Esophagus squamous epithelium (tissue), 5 donors: ENCODE measurements around the gene CTNND2. TPM values are rescaled to one million over a fixed set of nuclear protein-coding genes. Genes with fewer than 3 reads are reported as not detected.
A peak's percentile ranks its signal among the peaks of the same experiment; 100 is the strongest.

Experiments
- DNase-seq: peaks from one replicate; lab custom pipeline; 2025; lab: John Stamatoyannopoulos, UW
- H3K27ac ChIP-seq, 4 donors: fragments of 200-600 bp; sonication (generic); one replicate each; pipeline ENCODE4 v1.5.1; 2016 to 2019; ENCODE audit warnings: mild to moderate bottlenecking in 1 of 4
- H3K27me3 ChIP-seq, 4 donors: fragments of 200-600 bp; sonication (generic); 1 replicate in 3 of 4; 2 replicates in 1 of 4; pipeline versions ENCODE4 v1.5.1 to v1.6.0; 2017 to 2021; ENCODE audit warnings: antibody characterized with exemption in 1 of 4
- H3K36me3 ChIP-seq, 3 donors: fragments of 200-600 bp; sonication (generic); one replicate each; pipeline ENCODE4 v1.5.1; 2016 to 2019
- H3K4me1 ChIP-seq, 3 donors: fragments of 200-600 bp; sonication (generic); one replicate each; pipeline ENCODE4 v1.5.1; 2017 to 2019
- H3K4me3 ChIP-seq, 4 donors: fragments of 200-600 bp; sonication (generic); 1 replicate in 3 of 4; 2 replicates in 1 of 4; pipeline ENCODE4 v1.5.1; 2016 to 2019; ENCODE audit warnings: mild to moderate bottlenecking in 2 of 4, moderate library complexity in 1 of 4
- H3K9me3 ChIP-seq, 3 donors: fragments of 200-600 bp; sonication (generic); one replicate each; pipeline ENCODE4 v1.5.1; 2016 to 2019
- POLR2A ChIP-seq, 4 donors: fragments of 450-650 bp; IDR thresholded peaks; one replicate each; pipeline ENCODE4 v1.6.1; 2017; ENCODE audit warnings: antibody characterized with exemption in 4 of 4, mild to moderate bottlenecking in 4 of 4, moderate library complexity in 3 of 4
- WGBS, 2 donors: methylation state at CpG; one replicate each; pipeline ENCODE4 v1.1.5; 2018; 5-methylcytosine and 5-hydroxymethylcytosine counted together
- intact Hi-C: fragments of 100-400 bp; cut with DNase I; formaldehyde crosslinking; loops from one replicate; pipeline ENCODE4 v1.15.0; 2022
- total RNA-seq, 4 donors: library from RNA; depleted of rRNA; stranded (reverse); fragments of >200 nt; gene quantifications; one replicate each; pipeline ENCODE4 v1.1.0, GENCODE V29; 2016
- TF ChIP-seq, protein P1 (sequence below), 6 experiments: fragments of 450-650 bp in 4 of 6; fragments of 200-600 bp in 2 of 6; sonication (generic) in 2 of 6; IDR thresholded peaks; one replicate each; pipeline ENCODE4 v1.5.1; 2016 to 2019; ENCODE audit warnings: antibody characterized with exemption in 6 of 6, mild to moderate bottlenecking in 4 of 6, moderate library complexity in 4 of 6
- donor health status: DM: yes; HTN: yes; CAD: no.

The CTNND2 gene
- total RNA-seq, 4 donors from 2014 or later, result 0.38 to 0.50 TPM; not detected in 2

DNA sequence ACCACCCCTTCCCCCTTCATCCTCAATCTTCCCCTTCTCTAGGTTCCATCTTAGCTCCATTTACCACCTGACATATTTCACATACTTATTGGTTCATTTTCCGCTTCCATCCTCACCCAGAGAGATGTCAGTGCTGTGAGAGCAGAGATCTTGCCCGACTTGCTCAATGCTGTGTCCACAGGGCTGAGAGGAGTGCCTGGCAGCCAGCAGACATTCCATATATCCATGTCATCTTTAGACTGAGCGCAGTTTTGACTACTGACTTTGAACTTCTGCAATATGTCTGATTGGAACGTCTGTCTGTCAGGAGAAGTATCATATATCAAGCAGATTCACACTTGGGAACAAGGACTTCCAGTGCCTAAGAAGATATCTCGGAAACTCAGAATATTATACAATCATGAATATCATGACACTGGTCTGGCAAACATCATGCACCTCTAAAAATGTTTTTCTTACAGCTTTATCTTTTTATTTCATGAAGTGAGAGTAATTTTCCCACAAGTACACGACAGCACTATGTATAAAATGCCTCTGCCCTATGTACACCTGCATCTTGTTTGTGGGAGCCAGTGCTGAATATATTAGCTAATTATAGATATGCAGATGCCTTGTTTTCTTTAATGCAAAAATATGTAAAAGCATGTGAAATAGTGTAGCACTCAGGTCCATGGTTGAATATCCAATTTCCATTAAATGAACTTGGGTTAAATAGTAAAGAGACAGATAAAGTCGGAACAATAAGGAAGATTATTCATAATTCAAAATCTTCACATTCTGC, 689.2 kb downstream of the CTNND2 start:
- H3K27ac ChIP-seq, result no peak overlapping the region
- WGBS, 2 donors, result 54 to 72% methylated on average over 6 to 7 of the region's 7 CpGs
- no peaks in the 10 kb centered on the region for H3K4me1 ChIP-seq
- H3K4me3 ChIP-seq, result no peak overlapping the region
- DNase-seq, result no peak
- no peaks in the 10 kb centered on the region for H3K9me3 ChIP-seq
- intact Hi-C loops, result no loop called here
- no peak for TF ChIP-seq POLR2A (IDR thresholded peaks at IDR 0.05)
- TF ChIP-seq, protein P1, sequence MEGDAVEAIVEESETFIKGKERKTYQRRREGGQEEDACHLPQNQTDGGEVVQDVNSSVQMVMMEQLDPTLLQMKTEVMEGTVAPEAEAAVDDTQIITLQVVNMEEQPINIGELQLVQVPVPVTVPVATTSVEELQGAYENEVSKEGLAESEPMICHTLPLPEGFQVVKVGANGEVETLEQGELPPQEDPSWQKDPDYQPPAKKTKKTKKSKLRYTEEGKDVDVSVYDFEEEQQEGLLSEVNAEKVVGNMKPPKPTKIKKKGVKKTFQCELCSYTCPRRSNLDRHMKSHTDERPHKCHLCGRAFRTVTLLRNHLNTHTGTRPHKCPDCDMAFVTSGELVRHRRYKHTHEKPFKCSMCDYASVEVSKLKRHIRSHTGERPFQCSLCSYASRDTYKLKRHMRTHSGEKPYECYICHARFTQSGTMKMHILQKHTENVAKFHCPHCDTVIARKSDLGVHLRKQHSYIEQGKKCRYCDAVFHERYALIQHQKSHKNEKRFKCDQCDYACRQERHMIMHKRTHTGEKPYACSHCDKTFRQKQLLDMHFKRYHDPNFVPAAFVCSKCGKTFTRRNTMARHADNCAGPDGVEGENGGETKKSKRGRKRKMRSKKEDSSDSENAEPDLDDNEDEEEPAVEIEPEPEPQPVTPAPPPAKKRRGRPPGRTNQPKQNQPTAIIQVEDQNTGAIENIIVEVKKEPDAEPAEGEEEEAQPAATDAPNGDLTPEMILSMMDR (IDR thresholded peaks at IDR 0.05), result no peak
- no peaks in the 10 kb centered on the region for H3K27me3 ChIP-seq
- no peaks in the 10 kb centered on the region for H3K36me3 ChIP-seq

DNA sequence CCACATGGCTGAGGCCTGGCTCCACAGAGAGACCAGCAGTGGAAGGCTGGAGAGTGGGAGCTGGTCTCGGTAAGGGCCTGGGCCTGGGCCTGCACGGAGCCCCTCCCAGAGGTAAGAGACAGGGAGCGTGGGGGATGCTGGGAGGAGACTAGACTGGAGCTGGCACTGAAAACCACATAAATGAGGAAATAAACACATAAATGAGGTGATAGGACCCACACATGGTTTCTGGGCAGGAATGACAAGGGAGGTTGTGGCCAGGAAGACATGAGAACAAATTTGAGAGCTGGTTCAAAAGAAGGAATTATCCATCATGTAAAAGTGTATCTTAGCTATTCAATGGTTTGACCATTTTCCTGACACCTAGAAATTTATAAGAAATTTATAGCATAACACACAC, 691.5 kb downstream of the CTNND2 start:
- H3K36me3 ChIP-seq, result no peaks in the 10 kb centered on the region
- WGBS, 2 donors, result 71 to 82% methylated on average over 3 of the region's 3 CpGs
- no peak overlapping the region for H3K27ac ChIP-seq
- H3K4me3 ChIP-seq, result no peak overlapping the region
- no peaks in the 10 kb centered on the region for H3K27me3 ChIP-seq
- intact Hi-C loops, result no loop called here
- no peak for DNase-seq
- TF ChIP-seq POLR2A (IDR thresholded peaks at IDR 0.05), result no peak
- TF ChIP-seq, protein P1 (IDR thresholded peaks at IDR 0.05), result no peak
- H3K9me3 ChIP-seq, result no peaks in the 10 kb centered on the region
- no peaks in the 10 kb centered on the region for H3K4me1 ChIP-seq

DNA sequence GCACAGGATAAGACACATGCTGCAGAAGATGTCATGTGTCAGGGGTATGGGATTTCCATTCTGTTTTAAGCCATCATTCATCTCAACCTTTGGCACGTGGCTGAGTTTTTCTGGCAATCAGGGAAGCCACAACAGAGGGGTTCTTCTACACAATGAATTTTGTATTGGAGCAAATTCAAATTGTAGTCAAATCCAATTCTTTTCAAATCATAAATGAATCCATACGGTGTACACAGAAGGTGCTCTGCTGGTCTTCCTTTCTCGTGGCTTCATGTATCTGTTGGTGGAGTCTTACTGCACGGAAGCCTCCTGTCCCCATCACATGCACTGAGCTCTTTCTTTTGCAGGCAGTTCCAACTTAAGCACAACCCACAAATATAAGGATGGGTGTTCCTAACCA, 706.5 kb downstream of the CTNND2 start:
- Histone ChIP-seq H3K4me3 (no peak overlapping the region), H3K4me1 (no peaks in the 10 kb centered on the region), H3K27me3 (no peaks in the 10 kb centered on the region), H3K9me3 (no peaks in the 10 kb centered on the region), H3K27ac (no peak overlapping the region), H3K36me3 (no peaks in the 10 kb centered on the region)
- 71 to 77% methylated on average over 4 of the region's 4 CpGs for WGBS, 2 donors
- intact Hi-C loops, result no loop called here
- DNase-seq, result no peak
- TF ChIP-seq, protein P1 (IDR thresholded peaks at IDR 0.05), result no peak
- no peak for TF ChIP-seq POLR2A (IDR thresholded peaks at IDR 0.05)

DNA sequence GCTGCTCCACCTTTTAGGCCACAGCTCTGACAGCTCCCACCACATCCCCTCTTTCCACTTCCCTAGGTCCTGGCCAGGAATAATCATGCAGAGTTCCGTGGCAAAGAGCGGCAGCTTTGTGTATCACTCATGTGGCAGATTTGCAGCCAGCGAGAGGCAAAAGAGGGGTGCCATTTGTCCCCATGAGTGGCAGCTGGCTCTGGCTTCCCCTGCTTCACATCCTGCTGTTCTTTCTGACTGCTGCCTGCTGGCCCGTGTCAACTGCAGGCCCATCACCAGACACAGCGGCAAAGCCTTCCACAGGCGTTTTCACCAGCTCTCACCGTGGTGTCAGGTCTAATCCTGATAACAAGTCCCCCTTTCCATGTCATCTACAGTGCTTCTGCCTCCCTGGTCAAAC, 712.6 kb downstream of the CTNND2 start:
- Histone ChIP-seq H3K4me3 (no peak overlapping the region), H3K36me3 (no peaks in the 10 kb centered on the region), H3K27me3 (no peaks in the 10 kb centered on the region), H3K4me1 (no peaks in the 10 kb centered on the region), H3K27ac (no peak overlapping the region), H3K9me3 (no peaks in the 10 kb centered on the region)
- 75 to 92% methylated on average over 5 to 6 of the region's 7 CpGs for WGBS, 2 donors
- intact Hi-C loops, result no loop called here
- DNase-seq, result no peak
- TF ChIP-seq, protein P1 (IDR thresholded peaks at IDR 0.05), result no peak
- no peak for TF ChIP-seq POLR2A (IDR thresholded peaks at IDR 0.05)

DNA sequence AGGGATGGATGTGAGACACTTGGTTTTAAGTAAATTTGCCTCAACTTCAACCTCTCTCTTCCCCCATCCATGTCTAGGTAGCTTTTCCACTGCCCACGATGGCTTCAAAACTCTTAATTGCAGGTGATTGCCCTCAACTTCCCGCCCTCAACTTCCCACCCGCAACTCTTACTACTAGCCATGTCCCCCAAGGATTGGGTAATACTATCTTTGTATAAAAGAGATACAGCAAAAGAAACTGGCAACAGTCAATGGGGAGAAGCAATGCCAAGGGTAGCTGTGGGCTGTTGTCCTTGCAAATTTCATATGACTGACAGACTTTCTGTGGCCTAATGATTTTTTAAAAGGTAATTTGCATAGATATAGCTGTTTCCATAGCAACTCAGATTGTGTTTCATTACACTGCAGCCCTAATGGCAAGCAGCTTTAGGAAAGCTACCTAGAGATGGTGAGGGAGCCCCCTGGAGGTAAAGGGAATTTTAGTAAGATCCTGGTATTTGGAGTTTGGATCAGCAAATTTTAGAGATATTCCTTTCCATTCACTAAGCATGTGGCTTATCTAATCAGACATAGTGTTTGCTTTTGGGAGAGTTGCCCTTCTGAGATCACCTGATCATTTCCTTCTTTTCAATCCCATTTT, 721.7 kb downstream of the CTNND2 start:
- WGBS, 2 donors, result 55 to 68% methylated on average over 3 of the region's 3 CpGs
- no peak for DNase-seq
- intact Hi-C loops, result no loop called here
- Histone ChIP-seq H3K4me3 (no peak overlapping the region), H3K27me3 (no peaks in the 10 kb centered on the region), H3K27ac (no peak overlapping the region), H3K9me3 (no peaks in the 10 kb centered on the region), H3K36me3 (no peaks in the 10 kb centered on the region), H3K4me1 (no peaks in the 10 kb centered on the region)
- TF ChIP-seq, protein P1 (IDR thresholded peaks at IDR 0.05), result peak in 2 of 6 experiments; percentile 21 to 29
- no peak for TF ChIP-seq POLR2A (IDR thresholded peaks at IDR 0.05)
